GM21825 (cell line): ENCODE results near the gene CASKIN1.

Experiments
- ATAC-seq: cut with Tn5 transposase; IDR thresholded peaks from one replicate; pipeline ENCODE4 v1.9.1; 2021; ENCODE audit warnings: mild to moderate bottlenecking, moderate library complexity; ENCODE audit not compliant: unreplicated experiment

The CASKIN1 gene

GRCh38 chr16:2194166-2194834 lies 2.1 kb downstream of the CASKIN1 start:
- no peak for ATAC-seq

- no peak for ATAC-seq
These were observed 5.0 kb downstream of the CASKIN1 start for GRCh38 chr16:2191446-2191706.

- no peak for ATAC-seq
These were observed 5.6 kb downstream of the CASKIN1 start for GRCh38 chr16:2190659-2191445.

GRCh38 chr16:2190002-2190658 lies 6.3 kb downstream of the CASKIN1 start:
- no peak for ATAC-seq

- ATAC-seq, result no peak
These were observed 7.0 kb downstream of the CASKIN1 start for GRCh38 chr16:2189252-2189893.

GRCh38 chr16:2188395-2188794 lies 8.0 kb downstream of the CASKIN1 start:
- no peak for ATAC-seq

GRCh38 chr16:2187212-2187611 lies 9.2 kb downstream of the CASKIN1 start:
- ATAC-seq, result no peak

GRCh38 chr16:2186505-2186904 lies 9.9 kb downstream of the CASKIN1 start:
- ATAC-seq, result no peak

- no peak for ATAC-seq
These were observed 10.3 kb downstream of the CASKIN1 start for GRCh38 chr16:2186064-2186463.

GRCh38 chr16:2184962-2185361 lies 11.4 kb downstream of the CASKIN1 start:
- no peak for ATAC-seq

- ATAC-seq, result no peak
These were observed 12.1 kb downstream of the CASKIN1 start for GRCh38 chr16:2184346-2184745.

- no peak for ATAC-seq
These were observed 12.7 kb downstream of the CASKIN1 start for GRCh38 chr16:2183671-2184070.

GRCh38 chr16:2181952-2182351 lies 14.5 kb downstream of the CASKIN1 start:
- ATAC-seq, result no peak

- no peak for ATAC-seq
These were observed 15.2 kb downstream of the CASKIN1 start for GRCh38 chr16:2180962-2181923.

GRCh38 chr16:2180461-2180860 lies 15.9 kb downstream of the CASKIN1 start:
- no peak for ATAC-seq

- ATAC-seq, result no peak
These were observed 16.8 kb downstream of the CASKIN1 start for GRCh38 chr16:2179576-2179975.

GRCh38 chr16:2179107-2179501 lies 17.3 kb downstream of the CASKIN1 start:
- no peak for ATAC-seq

- ATAC-seq, result no peak
These were observed 17.9 kb downstream of the CASKIN1 start for GRCh38 chr16:2178321-2179106.

GRCh38 chr16:2177561-2177960 lies 18.8 kb downstream of the CASKIN1 start:
- no peak for ATAC-seq

GRCh38 chr16:2177101-2177500 lies 19.3 kb downstream of the CASKIN1 start:
- ATAC-seq, result no peak
